GM21390 (cell line): ENCODE results near the gene G6PD.
A peak's percentile ranks its signal among the peaks of the same experiment; 100 is the strongest.
"Not testable (repeated sequence)": the region's sequence is repeated elsewhere in the genome, so short reads cannot be mapped to it uniquely, and the experiment has no call there.

ENCODE experiments used
- ATAC-seq: cut with Tn5 transposase; IDR thresholded peaks from one replicate; pipeline ENCODE4 v1.9.1; 2021; ENCODE audit not compliant: unreplicated experiment

G6PD gene

GRCh38 chrX:154515966-154516655 is 30.5 kb downstream of the G6PD start, which contains the start of gene FAM3A:
Gene FAM3A, minus strand, starts transcription at chrX:154516232. Its CDS starts 460 bp downstream, at chrX:154515772.
- ATAC-seq = peak; percentile 92

- ATAC-seq = no peak
Measured at GRCh38 chrX:154515090-154515965, 31.3 kb downstream of the G6PD start.

- no peak for ATAC-seq
Measured at GRCh38 chrX:154513716-154514115, 32.9 kb downstream of the G6PD start.

- ATAC-seq = no peak
Measured at GRCh38 chrX:154512879-154513553, 33.6 kb downstream of the G6PD start.

DNA sequence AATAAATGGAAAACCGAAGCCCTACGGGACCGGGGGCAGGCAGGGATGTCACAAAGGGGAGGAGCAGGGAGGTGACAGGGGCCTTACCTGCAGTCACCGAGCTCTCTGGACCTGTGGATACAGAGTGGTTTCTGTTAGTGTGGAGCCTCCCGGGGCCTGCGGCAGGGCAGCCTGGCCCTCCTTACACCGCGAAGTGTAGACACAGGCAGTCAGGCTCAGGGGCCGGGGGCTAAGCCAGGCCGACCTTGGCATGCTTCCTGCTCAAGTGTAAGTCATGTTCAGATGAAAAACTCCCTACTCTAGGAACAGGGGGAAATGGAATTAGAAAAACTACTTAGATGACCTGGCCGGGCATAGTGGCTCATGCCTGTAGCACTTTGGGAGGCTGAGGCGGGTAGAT is 34.9 kb downstream of the G6PD start:
- no peak for ATAC-seq

- ATAC-seq = no peak
Measured at GRCh38 chrX:154509455-154509854, 37.2 kb downstream of the G6PD start.

GRCh38 chrX:154508384-154508745 is 38.3 kb downstream of the G6PD start:
- ATAC-seq = no peak

DNA sequence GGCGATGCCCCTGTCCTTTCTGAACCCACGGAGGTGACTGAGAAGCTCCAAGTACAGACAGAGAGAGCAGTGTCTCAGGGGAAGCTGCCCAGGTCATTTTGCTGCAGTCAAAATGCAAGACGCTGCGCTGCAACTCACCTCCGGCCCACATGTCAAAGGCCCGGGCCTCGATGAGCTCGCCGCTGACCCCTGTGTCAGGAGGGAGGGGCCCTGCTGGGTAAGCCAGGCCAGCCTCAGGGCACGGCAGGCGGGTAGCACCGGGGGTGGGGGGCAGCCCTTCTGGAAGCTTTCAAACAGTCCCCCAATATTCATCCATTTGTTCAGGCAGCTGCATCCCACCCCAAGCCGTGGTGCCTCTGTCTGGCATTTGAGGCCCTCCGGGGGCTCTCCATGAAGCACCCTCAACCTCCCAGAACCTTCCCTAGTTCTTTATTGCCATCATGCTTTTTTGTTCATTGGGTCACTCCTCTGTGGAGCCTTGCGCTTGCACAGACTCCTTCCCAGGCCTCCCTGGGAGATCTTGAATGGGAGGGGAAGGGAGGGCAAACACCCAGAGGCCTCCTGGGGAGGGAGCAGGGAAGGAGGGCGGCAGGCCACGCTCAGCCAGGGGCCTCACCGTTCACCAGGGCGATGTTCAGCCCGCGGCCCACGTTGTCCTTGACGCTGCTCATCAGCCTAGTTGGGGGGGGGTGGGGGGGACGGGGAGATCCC is 38.8 kb downstream of the G6PD start:
- ATAC-seq = no peak

DNA sequence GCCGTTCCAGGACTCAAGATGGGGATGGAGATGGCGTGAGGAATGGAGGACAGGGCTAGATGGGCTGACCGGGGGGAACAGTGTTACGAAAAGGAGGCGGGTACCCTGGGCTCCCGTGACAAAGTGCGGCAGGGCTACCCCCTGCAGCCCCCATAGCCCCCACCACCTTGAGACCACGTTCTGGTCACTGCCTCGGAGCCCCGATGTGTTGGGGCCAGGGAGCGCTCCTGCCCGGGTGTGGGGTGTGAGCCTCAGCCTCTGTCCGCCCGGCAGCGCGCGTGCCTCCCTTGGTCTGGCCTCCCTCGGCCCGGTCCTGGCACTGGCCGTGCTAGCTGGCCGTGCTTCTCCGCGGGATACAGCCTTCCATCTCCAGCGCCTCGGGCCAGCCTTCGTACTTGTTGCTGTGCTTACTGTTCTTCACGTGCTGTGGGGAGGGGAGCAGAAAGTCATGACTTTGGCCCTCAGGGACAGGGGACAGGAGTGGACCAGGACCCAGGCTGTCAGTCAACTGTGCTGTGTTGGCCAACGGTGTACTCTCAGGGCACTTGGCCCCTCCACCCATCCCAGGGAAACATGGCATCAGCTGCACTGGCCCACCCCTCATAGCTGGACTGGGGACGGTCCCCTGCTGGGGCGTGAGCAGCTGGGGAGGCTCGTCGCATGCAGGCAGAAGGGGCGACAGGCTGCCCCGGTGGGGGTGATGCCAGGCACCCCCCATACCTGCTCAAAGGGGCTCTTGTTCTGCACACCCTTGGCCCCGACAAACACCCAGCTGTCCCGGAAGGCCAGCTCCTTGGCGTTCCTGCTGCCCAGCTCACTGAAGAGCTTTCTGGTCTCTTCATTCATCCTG is 39.9 kb downstream of the G6PD start:
- no peak for ATAC-seq

DNA sequence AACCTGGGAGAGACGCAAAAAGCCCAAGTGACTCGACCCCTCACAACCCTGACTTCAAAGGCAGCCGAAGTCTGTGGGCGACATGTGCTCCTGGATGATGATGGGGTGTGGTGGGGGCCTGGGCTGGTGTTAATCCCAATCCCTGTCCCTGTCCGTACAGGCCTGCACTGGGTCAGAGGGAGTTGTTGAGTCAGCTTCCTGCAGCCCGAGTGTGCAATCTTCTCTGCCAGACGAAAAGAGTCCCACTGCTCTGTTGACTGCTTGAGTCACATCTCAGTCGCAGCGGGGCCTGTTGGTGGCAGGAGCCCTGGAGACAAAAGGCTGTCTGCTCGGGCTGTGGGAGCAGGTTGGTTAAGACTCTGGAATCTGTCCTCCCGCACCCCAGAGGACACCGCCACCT is 40.9 kb downstream of the G6PD start:
- ATAC-seq = no peak

- no peak for ATAC-seq
Measured at GRCh38 chrX:154502989-154503388, 43.7 kb downstream of the G6PD start.

DNA sequence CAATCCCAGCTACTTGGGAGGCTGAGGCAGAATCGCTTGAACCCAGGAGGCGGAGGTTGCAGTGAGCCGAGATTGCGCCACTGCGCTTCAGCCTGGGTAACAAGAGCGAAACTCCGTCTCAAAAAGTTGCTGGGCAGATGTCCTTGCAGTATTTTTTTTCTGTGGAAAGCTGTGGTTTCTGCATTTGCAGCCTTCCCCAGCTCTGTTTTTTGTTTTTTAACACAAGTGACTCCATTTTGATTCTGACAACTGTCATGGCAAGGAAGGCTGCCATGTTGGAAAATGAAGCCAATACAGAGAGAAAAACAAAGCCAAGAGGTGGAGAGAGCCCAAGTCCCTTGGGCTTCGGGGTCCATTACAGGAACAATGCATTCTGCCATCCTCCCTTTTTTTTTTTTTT is 44.5 kb downstream of the G6PD start:
- ATAC-seq = no peak

DNA sequence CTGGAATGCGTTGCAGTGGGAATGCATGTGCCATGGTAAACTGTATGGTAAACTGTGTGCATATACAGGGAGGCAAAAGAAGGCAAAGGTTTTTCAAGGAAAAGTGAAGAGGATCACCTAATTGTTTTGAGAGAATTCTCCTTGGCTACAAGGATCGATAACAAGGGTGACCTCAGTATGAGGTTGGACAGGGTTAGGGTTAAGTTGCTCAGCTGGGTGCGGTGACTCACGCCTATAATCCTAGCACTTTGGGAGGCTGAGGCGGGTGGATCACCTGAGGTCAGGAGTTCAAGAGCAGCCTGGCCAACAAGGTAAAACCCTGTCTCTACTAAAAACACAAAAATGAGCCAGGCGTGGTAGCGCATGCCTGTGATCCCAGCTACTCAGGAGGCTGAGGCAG is 45.2 kb downstream of the G6PD start:
- not testable (repeated sequence) for ATAC-seq

- not testable (repeated sequence) for ATAC-seq
Measured at GRCh38 chrX:154496591-154497137, 50.0 kb downstream of the G6PD start.

- no peak for ATAC-seq
Measured at GRCh38 chrX:154495472-154495922, 51.1 kb downstream of the G6PD start.

GRCh38 chrX:154494715-154495114 is 51.9 kb downstream of the G6PD start:
- ATAC-seq = no peak

DNA sequence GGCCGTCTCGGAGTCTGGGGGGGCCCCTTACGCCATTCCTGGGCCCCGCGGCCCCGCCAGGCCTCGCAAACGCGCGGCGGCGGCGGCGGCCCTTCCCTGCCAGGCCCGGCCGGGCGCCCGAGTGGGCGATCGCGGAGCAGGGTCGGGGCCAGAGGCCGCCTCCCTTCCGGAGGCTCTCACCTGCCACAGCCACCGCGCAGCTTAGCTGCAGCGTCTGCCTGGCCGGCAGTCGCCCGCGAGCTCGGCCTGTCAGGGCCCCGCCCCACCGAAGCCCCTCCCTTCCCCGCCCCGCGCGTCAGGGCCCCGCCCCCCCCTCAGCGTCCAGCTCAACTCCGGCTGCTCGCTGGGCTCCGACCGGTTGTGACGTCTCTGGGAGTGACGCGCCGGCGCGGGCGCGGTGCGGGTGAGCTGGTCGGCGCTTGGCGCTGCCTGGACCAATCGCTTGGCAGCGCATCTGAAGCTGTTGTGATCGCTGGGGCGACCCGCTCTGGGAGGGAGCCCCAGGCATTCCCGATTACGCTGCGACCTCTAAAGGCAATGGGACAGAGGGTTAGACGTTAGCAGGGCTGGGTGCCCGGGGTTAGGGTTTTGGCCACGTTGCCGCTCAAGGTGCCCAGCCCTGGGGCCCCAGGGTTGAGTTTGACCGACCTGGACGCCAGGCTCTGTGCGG is 56.1 kb downstream of the G6PD start, which contains the start of gene SLC10A3:
Gene SLC10A3, minus strand, starts transcription at position 216 of the 670 bp plus-strand sequence. CDS start 1,689 bp downstream, outside the sequence.
- ATAC-seq = peak; percentile 77

- peak; percentile 15 for ATAC-seq
Measured at GRCh38 chrX:154490021-154490413, 56.6 kb downstream of the G6PD start.

DNA sequence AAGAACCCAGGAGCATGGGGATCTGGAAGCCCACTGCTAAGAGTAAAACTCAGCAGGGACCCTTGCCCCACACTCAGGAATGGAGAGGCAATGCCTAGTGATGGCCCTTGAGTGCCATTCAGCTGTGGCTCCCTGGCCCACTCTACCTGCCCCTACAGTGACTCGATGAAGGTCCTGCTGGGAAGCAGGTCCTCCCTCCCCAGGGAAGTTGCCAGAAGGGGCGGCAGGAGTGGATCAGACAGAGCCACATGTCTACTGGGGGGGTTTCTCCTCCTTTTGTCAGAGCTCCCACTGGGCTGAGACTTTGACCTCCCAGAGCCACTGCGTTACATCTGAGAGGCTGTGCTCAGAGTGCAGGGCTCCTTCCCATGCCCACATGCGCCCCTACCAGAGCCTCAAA is 57.5 kb downstream of the G6PD start:
- ATAC-seq = no peak
